Calu3 (cell line): ENCODE data around the gene DICER1. TPM values are rescaled to one million over a fixed set of nuclear protein-coding genes. Genes with fewer than 3 reads are reported as not detected.

Experiments used
- BruUV-seq: library from RNA; stranded (reverse); fragments of 400-500 nt; replicated peaks from 2 replicates; lab custom pipeline; 2021; lab: Mats Ljungman, UMichigan
- CTCF ChIA-PET: fragments of 300-600 bp; sonication (Branson Sonifier 250); formaldehyde crosslinking; loops from one replicate; lab custom pipeline; 2022; ENCODE audit warnings: antibody characterized with exemption; lab: Charles Lee
- DNase-seq: peaks from one replicate; pipeline ENCODE4 v3.0.0; 2022
- H3K27ac Mint-ChIP-seq: one replicate; pipeline ENCODE4 v1.8.0; 2022; ENCODE audit warnings: mixed read lengths; ENCODE audit not compliant: unreplicated experiment
- H3K27me3 Mint-ChIP-seq: one replicate; pipeline ENCODE4 v1.8.0; 2022; ENCODE audit warnings: mixed read lengths; ENCODE audit not compliant: unreplicated experiment
- H3K36me3 Mint-ChIP-seq: one replicate; pipeline ENCODE4 v1.8.0; 2022; ENCODE audit warnings: mild to moderate bottlenecking, moderate library complexity, mixed read lengths; ENCODE audit not compliant: insufficient read depth, unreplicated experiment
- H3K4me1 Mint-ChIP-seq: one replicate; pipeline ENCODE4 v1.8.0; 2022; ENCODE audit warnings: mild to moderate bottlenecking, low read depth, mixed read lengths; ENCODE audit not compliant: unreplicated experiment
- H3K4me3 Mint-ChIP-seq: one replicate; pipeline ENCODE4 v1.8.0; 2022; ENCODE audit warnings: mild to moderate bottlenecking, low read depth, moderate library complexity, mixed read lengths; ENCODE audit not compliant: unreplicated experiment
- H3K9me3 Mint-ChIP-seq: one replicate; pipeline ENCODE4 v1.8.0; 2022; ENCODE audit warnings: low read depth, mixed read lengths; ENCODE audit not compliant: unreplicated experiment
- CTCF ChIP-seq: fragments of 200-600 bp; IDR thresholded peaks from one replicate; pipeline ENCODE4 v1.8.0; 2022; ENCODE audit warnings: antibody characterized with exemption; ENCODE audit not compliant: unreplicated experiment
- intact Hi-C: fragments of 100-400 bp; cut with micrococcal nuclease; formaldehyde crosslinking; loops from one replicate; pipeline ENCODE4 v1.10.0; 2022; ENCODE audit not compliant: unreplicated experiment
- total RNA-seq: library from RNA; stranded (reverse); gene quantifications from 2 replicates; pipeline ENCODE4 v1.2.3, GENCODE V29; 2022

Gene DICER1
- total RNA-seq, 1 experiment from 2014 or later: 53.8 TPM

GRCh38 chr14:95095996-95096395, 61.3 kb downstream of the DICER1 start:
- intact Hi-C loops: loop anchor here (5.0 kb wide), 1 partner anchor 409 kb away; no protein-coding TSS in a partner anchor
- no peaks in the 10 kb centered on the region for H3K9me3 Mint-ChIP-seq
- H3K27ac Mint-ChIP-seq: no peak overlapping the region
- H3K36me3 Mint-ChIP-seq: peaks cover 32% of the 10 kb centered on the region
- BruUV-seq: no TSS peak
- TF ChIP-seq CTCF: no peak
- no peak for DNase-seq
- H3K4me3 Mint-ChIP-seq: no peak overlapping the region
- CTCF ChIA-PET: no interaction called here
- H3K27me3 Mint-ChIP-seq: no peaks in the 10 kb centered on the region
- no peaks in the 10 kb centered on the region for H3K4me1 Mint-ChIP-seq

GRCh38 chr14:95092723-95093122, 64.6 kb downstream of the DICER1 start:
- Mint-ChIP-seq H3K27me3 (no peaks in the 10 kb centered on the region), H3K27ac (no peak overlapping the region), H3K4me1 (no peaks in the 10 kb centered on the region), H3K36me3 (peaks cover 44% of the 10 kb centered on the region), H3K4me3 (no peak overlapping the region), H3K9me3 (no peaks in the 10 kb centered on the region)
- no TSS peak for BruUV-seq
- no peak for TF ChIP-seq CTCF
- no peak for DNase-seq
- CTCF ChIA-PET: no interaction called here
- intact Hi-C loops: no loop called here

GRCh38 chr14:95091581-95091980, 65.7 kb downstream of the DICER1 start:
- no peaks in the 10 kb centered on the region for H3K9me3 Mint-ChIP-seq
- no peak for TF ChIP-seq CTCF
- DNase-seq: no peak
- no TSS peak for BruUV-seq
- intact Hi-C loops: no loop called here
- no peaks in the 10 kb centered on the region for H3K4me1 Mint-ChIP-seq
- no peak overlapping the region for H3K27ac Mint-ChIP-seq
- H3K4me3 Mint-ChIP-seq: no peak overlapping the region
- CTCF ChIA-PET: no interaction called here
- peaks cover 44% of the 10 kb centered on the region for H3K36me3 Mint-ChIP-seq
- H3K27me3 Mint-ChIP-seq: no peaks in the 10 kb centered on the region

GRCh38 chr14:95088665-95089064, 68.7 kb downstream of the DICER1 start:
- Mint-ChIP-seq H3K27me3 (no peaks in the 10 kb centered on the region), H3K27ac (no peak overlapping the region), H3K9me3 (no peaks in the 10 kb centered on the region), H3K4me1 (no peaks in the 10 kb centered on the region), H3K4me3 (no peak overlapping the region), H3K36me3 (peaks cover 32% of the 10 kb centered on the region)
- intact Hi-C loops: no loop called here
- no peak for TF ChIP-seq CTCF
- CTCF ChIA-PET: interaction anchor here (0.7 kb wide), 2 partner anchors 27 to 339 kb away, joined by 3 read pairs; no protein-coding TSS in a partner anchor
- BruUV-seq: no TSS peak
- DNase-seq: no peak
